Natural killer cell (primary cell): ENCODE data around the gene ELMO1. TPM values are rescaled to one million over a fixed set of nuclear protein-coding genes. Genes with fewer than 3 reads are reported as not detected.

Source experiments
- ATAC-seq, 3 donors: fragments of 150-1000 bp in 2 of 3; fragments of 200-7000 bp in 1 of 3; cut with Tn5 transposase; 1 replicate in 1 of 3; 2 replicates in 2 of 3; pipeline ENCODE4 v1.10.0; 2021; ENCODE audit warnings: mild to moderate bottlenecking in 2 of 3, moderate library complexity in 2 of 3
- DNase-seq, 2 donors: peaks; one replicate each; pipeline versions ENCODE4 v3.0.0 to v3.0.0-alpha.2; 2013 to 2021; ENCODE audit warnings: mixed read lengths in 1 of 2
- H3K27ac ChIP-seq: one replicate; pipeline ENCODE4 v1.5.1; 2013; ENCODE audit warnings: mild to moderate bottlenecking, low read length
- H3K27me3 ChIP-seq: one replicate; pipeline ENCODE4 v1.6.1; 2013; ENCODE audit warnings: low read length; ENCODE audit not compliant: control insufficient read depth, insufficient read depth
- H3K36me3 ChIP-seq: one replicate; pipeline ENCODE4 v1.6.1; 2013; ENCODE audit warnings: low read length; ENCODE audit not compliant: control insufficient read depth, insufficient read depth
- H3K4me1 ChIP-seq: one replicate; pipeline ENCODE4 v1.6.1; 2013; ENCODE audit warnings: low read length; ENCODE audit not compliant: control insufficient read depth, insufficient read depth
- H3K4me3 ChIP-seq: one replicate; pipeline ENCODE4 v1.5.1; 2013; ENCODE audit warnings: low read length
- H3K9me3 ChIP-seq: one replicate; pipeline ENCODE4 v1.6.1; 2013; ENCODE audit warnings: low read length; ENCODE audit not compliant: control insufficient read depth, insufficient read depth
- H3K27ac Mint-ChIP-seq, 2 donors: one replicate each; pipeline ENCODE4 v1.8.0; 2022; ENCODE audit warnings: mild to moderate bottlenecking in 2 of 2, mixed read lengths in 2 of 2, moderate library complexity in 1 of 2
- H3K27me3 Mint-ChIP-seq, 2 donors: one replicate each; pipeline ENCODE4 v1.8.0; 2022; ENCODE audit warnings: low read depth in 2 of 2, mixed read lengths in 2 of 2
- H3K36me3 Mint-ChIP-seq: one replicate; pipeline ENCODE4 v1.8.0; 2022; ENCODE audit warnings: mixed read lengths
- H3K4me1 Mint-ChIP-seq, 2 donors: one replicate each; pipeline ENCODE4 v1.8.0; 2022; ENCODE audit warnings: mixed read lengths in 2 of 2
- H3K4me3 Mint-ChIP-seq: one replicate; pipeline ENCODE4 v1.8.0; 2022; ENCODE audit warnings: mild to moderate bottlenecking, moderate library complexity, mixed read lengths
- H3K9me3 Mint-ChIP-seq, 2 donors: one replicate each; pipeline ENCODE4 v1.8.0; 2022; ENCODE audit warnings: mixed read lengths in 2 of 2
- CTCF ChIP-seq: fragments of 200-600 bp; IDR thresholded peaks from one replicate; pipeline ENCODE4 v1.8.0; 2022; ENCODE audit warnings: antibody characterized with exemption
- WGBS: methylation state at CpG from one replicate; pipeline ENCODE4 v1.1.7; 2013; ENCODE audit warnings: missing lambda C conversion rate; ENCODE audit not compliant: insufficient coverage; 5-methylcytosine and 5-hydroxymethylcytosine counted together
- intact Hi-C: fragments of 100-400 bp; cut with micrococcal nuclease; formaldehyde crosslinking; loops from one replicate; pipeline ENCODE4 v1.14.2; 2022
- total RNA-seq, 4 donors: library from RNA; stranded (reverse); fragments of 120-200 nt in 1 of 4; gene quantifications; one replicate each; pipeline versions ENCODE4 v1.2.3 to v1.2.4, GENCODE V29; 2013 to 2022

Gene ELMO1
- total RNA-seq, 3 donors from 2014 or later (not counting 1 experiment from before 2014, with no cell fraction given), result 127 to 147 (median 130) TPM

DNA sequence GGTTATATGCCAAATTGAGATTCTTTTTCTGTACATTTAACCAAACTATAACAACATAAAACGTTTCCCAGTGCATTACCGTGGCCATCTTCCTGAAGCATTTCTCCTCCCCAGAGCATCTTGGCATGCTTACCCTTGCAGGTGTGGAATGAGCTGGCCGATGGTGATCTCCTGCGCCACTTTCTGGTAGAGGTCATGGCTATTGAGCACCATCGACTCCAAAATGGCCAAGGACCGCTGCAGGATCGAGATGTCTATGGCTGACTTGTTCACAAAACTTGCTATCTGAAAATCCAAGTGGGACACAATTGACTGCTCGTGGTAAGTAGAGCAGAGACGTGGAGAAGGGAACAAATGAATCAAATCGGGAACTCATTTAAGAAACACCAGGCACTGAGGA, 223.9 kb downstream of the ELMO1 start:
- ATAC-seq (no peak), DNase-seq (no peak)
- WGBS, result 90% methylated on average over 10 of the region's 10 CpGs
- Histone ChIP-seq H3K27me3 (no peaks in the 10 kb centered on the region), H3K9me3 (no peaks in the 10 kb centered on the region), H3K4me3 (no peak overlapping the region), H3K4me1 (no peaks in the 10 kb centered on the region), H3K36me3 (peaks cover 16% of the 10 kb centered on the region), H3K27ac (no peak overlapping the region)
- Mint-ChIP-seq H3K27ac (no peak overlapping the region), H3K4me3 (no peak overlapping the region), H3K9me3 (no peaks in the 10 kb centered on the region), H3K27me3 (no peaks in the 10 kb centered on the region), H3K4me1 (peaks cover 0 to 6% of the 10 kb centered on the region in 2 donors), H3K36me3 (peaks cover 6% of the 10 kb centered on the region)
- intact Hi-C loops, result no loop called here
- TF ChIP-seq CTCF, result no peak

GRCh38 chr7:37220664-37221063, 228.0 kb downstream of the ELMO1 start:
- Histone ChIP-seq H3K9me3 (no peaks in the 10 kb centered on the region), H3K27ac (no peak overlapping the region), H3K27me3 (no peaks in the 10 kb centered on the region), H3K36me3 (peaks cover 16% of the 10 kb centered on the region), H3K4me1 (no peaks in the 10 kb centered on the region), H3K4me3 (no peak overlapping the region)
- intact Hi-C loops, result no loop called here
- no peaks in the 10 kb centered on the region for H3K9me3 Mint-ChIP-seq
- H3K4me3 Mint-ChIP-seq, result no peak overlapping the region
- H3K27me3 Mint-ChIP-seq, result no peaks in the 10 kb centered on the region
- H3K36me3 Mint-ChIP-seq, result peaks cover 6% of the 10 kb centered on the region
- no peak for ATAC-seq
- WGBS, result 95% methylated on average over 6 of the region's 6 CpGs
- no peak for TF ChIP-seq CTCF
- no peak for DNase-seq
- H3K4me1 Mint-ChIP-seq, result peaks cover 20% of the 10 kb centered on the region in 2 donors
- no peak overlapping the region for H3K27ac Mint-ChIP-seq

- TF ChIP-seq CTCF, result no peak
- ATAC-seq, result no peak
Measured at GRCh38 chr7:37218956-37219355, 229.7 kb downstream of the ELMO1 start.

DNA sequence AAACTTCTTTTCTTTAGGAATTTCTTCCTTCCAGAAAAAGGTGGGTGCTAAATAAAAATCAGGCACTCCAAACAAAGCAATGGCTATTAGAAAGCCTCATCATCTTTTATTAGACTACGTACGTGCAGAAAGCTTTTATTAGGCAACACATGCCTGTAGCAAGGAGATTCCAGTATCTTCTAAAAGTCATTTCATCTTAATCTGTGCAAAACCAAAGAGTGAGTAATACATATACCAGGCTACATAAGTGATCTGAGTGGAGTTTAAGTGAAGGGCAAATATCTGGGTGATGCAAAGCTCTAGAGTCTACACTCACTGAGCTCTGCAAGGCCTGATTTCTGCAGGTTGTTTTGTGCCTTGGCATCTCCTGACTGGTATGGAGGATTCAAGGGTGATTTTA, 231.7 kb downstream of the ELMO1 start:
- ATAC-seq (no peak), DNase-seq (no peak)
- intact Hi-C loops, result no loop called here
- Histone ChIP-seq H3K9me3 (no peaks in the 10 kb centered on the region), H3K4me1 (no peaks in the 10 kb centered on the region), H3K36me3 (peaks cover 18% of the 10 kb centered on the region), H3K27me3 (no peaks in the 10 kb centered on the region), H3K4me3 (no peak overlapping the region), H3K27ac (no peak overlapping the region)
- Mint-ChIP-seq H3K4me1 (peaks cover 21 to 28% of the 10 kb centered on the region in 2 donors), H3K9me3 (no peaks in the 10 kb centered on the region), H3K4me3 (no peak overlapping the region), H3K27ac (peak overlapping the region in 1 of 2 donors; percentile 44), H3K36me3 (peaks cover 2% of the 10 kb centered on the region), H3K27me3 (no peaks in the 10 kb centered on the region)
- no peak for TF ChIP-seq CTCF
- WGBS, result 77% methylated on average over 2 of the region's 2 CpGs

More at GRCh38 chr7:37218956-37219355, 229.7 kb downstream of the ELMO1 start:
- no peak overlapping the region for H3K4me3 ChIP-seq
- peaks cover 21 to 28% of the 10 kb centered on the region in 2 donors for H3K4me1 Mint-ChIP-seq
- H3K9me3 ChIP-seq, result no peaks in the 10 kb centered on the region
- intact Hi-C loops, result no loop called here
- no peaks in the 10 kb centered on the region for H3K27me3 ChIP-seq
- no peak for DNase-seq
- no peaks in the 10 kb centered on the region for H3K9me3 Mint-ChIP-seq
- H3K27me3 Mint-ChIP-seq, result no peaks in the 10 kb centered on the region
- peaks cover 16% of the 10 kb centered on the region for H3K36me3 ChIP-seq
- no peak overlapping the region for H3K27ac Mint-ChIP-seq
- no peak overlapping the region for H3K27ac ChIP-seq
- WGBS, result no CpG with 5 or more reads among the region's 3 CpGs
- H3K4me1 ChIP-seq, result no peaks in the 10 kb centered on the region
- peaks cover 6% of the 10 kb centered on the region for H3K36me3 Mint-ChIP-seq
- H3K4me3 Mint-ChIP-seq, result no peak overlapping the region
